Activated CD8-positive, alpha-beta T cell treated with anti-CD3 and anti-CD28 coated beads, Interleukin-2, amount 10 ng/mL, durations not matched to agents 7 days and 5 days (primary cell): Measurements from ENCODE around the gene SIK3. TPM values are rescaled to one million over a fixed set of nuclear protein-coding genes. Genes with fewer than 3 reads are reported as not detected.

Experiments used
- ATAC-seq: fragments of 150-1000 bp; cut with Tn5 transposase; one replicate; pipeline ENCODE4 v1.10.0; 2021; ENCODE audit warnings: moderate library complexity
- CTCF ChIA-PET: fragments of 350-600 bp; sonication (Branson Sonifier 250); formaldehyde crosslinking; loops from one replicate; lab custom pipeline; 2021; ENCODE audit warnings: antibody characterized with exemption; lab: Charles Lee
- POLR2A ChIA-PET: fragments of 350-600 bp; sonication (Branson Sonifier 250); formaldehyde crosslinking; loops from one replicate; lab custom pipeline; 2021; ENCODE audit warnings: antibody characterized with exemption; lab: Charles Lee
- DNase-seq: peaks from one replicate; pipeline ENCODE4 v3.0.0-alpha.2; 2020
- H3K27ac Mint-ChIP-seq: one replicate; pipeline ENCODE4 v1.8.0; 2021; ENCODE audit warnings: mild to moderate bottlenecking, mixed read lengths
- H3K27me3 Mint-ChIP-seq: one replicate; pipeline ENCODE4 v1.8.0; 2021; ENCODE audit warnings: low read depth, mixed read lengths
- H3K36me3 Mint-ChIP-seq: one replicate; pipeline ENCODE4 v1.8.0; 2021; ENCODE audit warnings: low read depth, mixed read lengths
- H3K4me1 Mint-ChIP-seq: one replicate; pipeline ENCODE4 v1.8.0; 2021; ENCODE audit warnings: low read depth, mixed read lengths
- H3K4me3 Mint-ChIP-seq: one replicate; pipeline ENCODE4 v1.8.0; 2021; ENCODE audit warnings: mild to moderate bottlenecking, mixed read lengths
- H3K9me3 Mint-ChIP-seq: one replicate; pipeline ENCODE4 v1.8.0; 2022; ENCODE audit warnings: mixed read lengths; ENCODE audit not compliant: insufficient read depth
- total RNA-seq, 2 experiments: library from RNA; stranded (reverse); gene quantifications; one replicate each; pipeline ENCODE4 v1.2.3, GENCODE V29; 2021

SIK3 gene
- total RNA-seq, 2 experiments from 2014 or later = 25.9 to 31.4 TPM

DNA sequence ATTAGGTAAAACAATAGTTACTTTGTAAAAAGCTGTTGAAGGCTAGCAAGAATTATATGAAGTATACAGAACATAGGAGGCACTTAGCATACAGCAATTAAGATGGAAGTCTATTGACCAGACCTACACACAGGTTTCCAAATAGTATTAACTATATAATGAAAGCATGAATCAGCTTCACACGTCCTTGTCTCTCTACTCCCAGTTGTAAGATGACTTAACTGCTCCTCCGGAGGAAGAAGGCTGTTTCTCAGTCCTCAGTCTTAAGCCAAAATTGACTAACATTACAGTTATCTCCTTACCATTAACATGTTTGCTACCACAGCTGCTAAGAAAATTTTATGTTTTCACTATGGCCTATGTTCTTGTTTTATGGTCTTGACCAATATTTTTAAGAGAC lies 24.7 kb downstream of the SIK3 start:
- DNase-seq (no peak), ATAC-seq (peak; percentile 24)
- Mint-ChIP-seq H3K9me3 (no peaks in the 10 kb centered on the region), H3K4me3 (no peak overlapping the region), H3K27me3 (no peaks in the 10 kb centered on the region), H3K36me3 (peaks cover 5% of the 10 kb centered on the region), H3K27ac (peak overlapping the region; percentile 7), H3K4me1 (peaks cover 34% of the 10 kb centered on the region)
- CTCF ChIA-PET = interaction anchor here (0.6 to 1.7 kb wide), 5 partner anchors 10 to 282 kb away, joined by 3 to 6 read pairs (median 4); partner anchors contain the start of gene APOA5
- POLR2A ChIA-PET = interaction anchor here (1.0 to 1.3 kb wide), 2 partner anchors 10 to 220 kb away, joined by 4 to 5 read pairs; no protein-coding TSS in a partner anchor

DNA sequence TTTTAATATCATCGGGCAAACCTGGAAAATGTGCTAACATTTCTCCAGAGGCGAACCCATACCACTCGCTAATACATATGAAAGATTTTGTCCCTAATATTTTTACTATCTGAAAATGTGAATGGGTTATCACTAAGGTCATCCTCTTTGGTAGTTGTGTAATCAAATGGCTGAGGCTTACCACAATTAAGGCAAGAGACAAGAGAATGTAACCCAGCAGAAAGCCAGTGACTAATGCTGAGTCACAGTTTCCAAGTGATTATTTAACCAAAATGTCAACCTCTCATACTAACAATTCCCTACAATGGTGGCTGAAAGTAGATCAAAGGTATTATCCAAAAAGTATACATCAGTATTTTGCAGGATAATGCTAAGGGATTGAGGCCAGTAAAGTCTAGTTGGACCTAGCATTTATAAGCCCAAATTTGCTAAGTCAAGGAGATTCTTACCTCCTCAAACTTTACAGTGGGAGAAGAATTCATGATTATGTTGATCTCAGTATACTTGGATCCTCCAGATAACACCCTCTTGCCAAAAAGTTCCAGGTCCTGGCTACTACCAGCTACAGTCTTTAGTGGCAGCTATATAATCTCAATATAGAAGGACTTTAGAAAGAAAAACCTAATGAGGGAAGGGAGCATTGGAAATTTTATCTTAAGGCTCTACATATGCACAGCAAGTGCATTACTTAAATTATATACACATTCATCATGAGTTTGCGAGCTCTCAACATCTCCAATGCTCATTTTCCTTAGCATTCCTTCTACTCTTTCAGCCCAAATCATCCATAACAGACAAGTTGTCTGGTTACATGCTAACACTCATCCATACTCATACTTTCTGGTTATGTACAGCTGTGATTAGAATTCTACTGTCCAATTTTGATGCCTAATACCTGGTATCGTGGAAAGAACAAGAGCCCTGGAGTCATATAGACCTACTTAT lies 25.4 kb downstream of the SIK3 start:
- no peaks in the 10 kb centered on the region for H3K9me3 Mint-ChIP-seq
- POLR2A ChIA-PET = interaction anchor here (1.0 to 1.3 kb wide), 2 partner anchors 11 to 219 kb away, joined by 4 to 5 read pairs; no protein-coding TSS in a partner anchor
- DNase-seq (no peak), ATAC-seq (peak; percentile 56)
- no peak overlapping the region for H3K4me3 Mint-ChIP-seq
- H3K27ac Mint-ChIP-seq = no peak overlapping the region
- H3K27me3 Mint-ChIP-seq = no peaks in the 10 kb centered on the region
- peaks cover 5% of the 10 kb centered on the region for H3K36me3 Mint-ChIP-seq
- H3K4me1 Mint-ChIP-seq = peaks cover 30% of the 10 kb centered on the region
- CTCF ChIA-PET = interaction anchor here (0.6 to 1.7 kb wide), 5 partner anchors 10 to 282 kb away, joined by 3 to 6 read pairs (median 4); partner anchors contain the start of gene APOA5

DNA sequence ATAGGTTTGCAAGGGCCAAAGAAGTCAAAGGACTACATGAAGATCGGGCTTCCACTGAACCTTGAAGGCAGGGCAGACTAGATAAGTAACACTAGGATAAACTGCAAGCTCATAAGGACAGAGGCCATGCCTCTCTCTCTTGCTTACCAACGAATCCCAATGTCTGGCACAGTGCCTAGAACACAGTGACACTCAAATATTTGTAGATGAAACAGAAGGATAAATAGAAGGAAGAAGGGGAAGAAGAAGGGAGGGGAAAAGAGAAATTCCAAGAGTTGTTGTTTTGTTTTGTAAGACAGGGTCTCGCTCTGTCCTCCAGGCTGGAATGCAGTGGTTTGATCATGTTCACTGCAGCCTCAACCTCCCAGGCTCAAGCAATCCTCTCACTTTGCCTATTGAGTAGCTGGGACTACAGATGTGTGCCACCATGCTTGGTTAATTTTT lies 26.9 kb downstream of the SIK3 start:
- POLR2A ChIA-PET = no interaction called here
- ATAC-seq (no peak), DNase-seq (no peak)
- Mint-ChIP-seq H3K36me3 (peaks cover 10% of the 10 kb centered on the region), H3K4me1 (peaks cover 27% of the 10 kb centered on the region), H3K27me3 (no peaks in the 10 kb centered on the region), H3K9me3 (no peaks in the 10 kb centered on the region), H3K4me3 (no peak overlapping the region), H3K27ac (no peak overlapping the region)
- CTCF ChIA-PET = no interaction called here

DNA sequence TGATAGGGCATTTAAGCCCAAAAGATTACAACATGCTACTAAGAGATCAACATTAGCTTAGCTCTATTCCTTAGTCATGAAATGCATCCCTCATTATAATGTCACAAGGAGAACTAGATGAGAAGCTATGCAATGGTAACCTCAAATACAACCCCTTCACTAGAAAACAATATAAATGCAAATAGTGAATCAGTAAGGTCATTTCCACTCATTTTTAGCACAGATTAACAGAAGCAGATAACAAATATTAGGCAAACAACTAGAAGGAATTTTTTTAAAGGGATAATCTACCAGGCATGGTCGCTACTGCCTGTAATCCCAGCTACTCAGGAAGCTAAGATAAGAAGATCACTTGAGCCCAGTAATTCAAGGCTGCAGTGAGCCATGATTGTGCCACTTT lies 28.2 kb downstream of the SIK3 start:
- no peak overlapping the region for H3K27ac Mint-ChIP-seq
- ChIA-PET CTCF (no interaction called here), POLR2A (no interaction called here)
- no peak overlapping the region for H3K4me3 Mint-ChIP-seq
- ATAC-seq (no peak), DNase-seq (no peak)
- no peaks in the 10 kb centered on the region for H3K27me3 Mint-ChIP-seq
- peaks cover 24% of the 10 kb centered on the region for H3K4me1 Mint-ChIP-seq
- H3K36me3 Mint-ChIP-seq = peaks cover 9% of the 10 kb centered on the region
- no peaks in the 10 kb centered on the region for H3K9me3 Mint-ChIP-seq

DNA sequence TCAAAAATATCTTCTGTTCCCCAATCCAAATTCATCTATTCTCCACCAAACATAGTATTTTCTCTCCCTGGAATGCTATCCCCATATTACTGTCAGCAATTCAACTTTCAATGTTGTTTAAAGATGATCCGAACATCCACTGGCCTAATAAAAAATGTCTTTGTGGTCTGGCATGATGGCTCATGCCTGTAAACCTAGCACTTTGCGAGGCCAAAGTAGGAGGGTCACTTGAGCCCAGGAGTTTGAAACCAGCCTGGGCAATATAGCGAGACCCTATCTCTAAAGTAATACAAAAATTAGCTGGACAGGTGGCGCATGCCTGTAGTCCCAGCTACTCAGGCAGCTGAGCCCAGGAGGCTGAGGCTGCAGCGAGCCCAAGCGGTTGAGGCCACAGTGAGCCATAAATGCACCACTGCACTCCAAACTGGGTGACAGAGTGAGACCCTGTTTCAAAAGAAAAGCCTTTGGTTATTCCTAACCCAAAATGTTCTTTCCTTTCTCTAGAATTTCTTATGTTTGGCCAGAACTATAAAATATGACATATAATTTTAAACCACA lies 29.8 kb downstream of the SIK3 start:
- no peak overlapping the region for H3K27ac Mint-ChIP-seq
- CTCF ChIA-PET = no interaction called here
- POLR2A ChIA-PET = no interaction called here
- no peaks in the 10 kb centered on the region for H3K27me3 Mint-ChIP-seq
- peaks cover 9% of the 10 kb centered on the region for H3K36me3 Mint-ChIP-seq
- no peaks in the 10 kb centered on the region for H3K9me3 Mint-ChIP-seq
- peaks cover 26% of the 10 kb centered on the region for H3K4me1 Mint-ChIP-seq
- no peak overlapping the region for H3K4me3 Mint-ChIP-seq
- no peak for DNase-seq
- ATAC-seq = no peak

DNA sequence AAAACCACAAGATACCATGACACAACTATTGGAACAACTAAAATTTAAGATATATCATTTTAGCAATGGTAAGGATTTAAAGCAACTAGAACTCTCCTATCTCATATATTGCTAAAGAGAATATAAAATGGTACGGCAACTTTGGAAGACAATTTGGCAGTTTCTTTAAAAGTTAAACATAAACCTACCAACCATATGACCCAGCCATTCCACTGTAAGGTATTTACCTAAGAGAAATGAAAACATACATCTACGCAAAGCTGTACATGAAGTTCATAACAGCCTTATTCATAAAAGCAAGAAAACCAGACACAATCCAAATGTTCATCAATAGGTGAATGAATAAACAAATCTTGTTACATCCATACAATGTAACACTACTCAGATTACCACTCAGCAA lies 31.3 kb downstream of the SIK3 start:
- POLR2A ChIA-PET = no interaction called here
- no peak overlapping the region for H3K4me3 Mint-ChIP-seq
- no peaks in the 10 kb centered on the region for H3K9me3 Mint-ChIP-seq
- H3K36me3 Mint-ChIP-seq = peaks cover 9% of the 10 kb centered on the region
- H3K27me3 Mint-ChIP-seq = no peaks in the 10 kb centered on the region
- H3K4me1 Mint-ChIP-seq = peaks cover 26% of the 10 kb centered on the region
- ATAC-seq = no peak
- CTCF ChIA-PET = no interaction called here
- H3K27ac Mint-ChIP-seq = no peak overlapping the region
- DNase-seq = no peak

DNA sequence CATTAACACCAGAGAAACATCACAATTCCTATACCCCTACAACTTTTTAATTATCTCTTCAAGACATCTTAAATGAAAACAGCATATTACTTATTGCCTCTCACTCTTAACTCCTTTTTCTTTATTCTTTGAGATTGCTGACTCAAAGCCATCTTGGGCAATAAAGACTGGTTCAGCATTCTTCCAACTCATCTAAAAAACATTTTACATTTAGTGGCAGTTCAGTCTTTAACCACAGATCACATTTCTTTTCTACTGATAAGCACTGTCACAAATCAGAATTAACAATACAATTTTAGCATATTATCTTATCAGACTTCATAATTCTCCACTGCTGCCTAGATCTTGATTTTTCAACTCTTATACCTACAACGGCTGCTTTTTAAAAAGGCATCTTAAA lies 34.0 kb downstream of the SIK3 start:
- POLR2A ChIA-PET = no interaction called here
- no peak overlapping the region for H3K27ac Mint-ChIP-seq
- peaks cover 24% of the 10 kb centered on the region for H3K4me1 Mint-ChIP-seq
- no peaks in the 10 kb centered on the region for H3K9me3 Mint-ChIP-seq
- peaks cover 7% of the 10 kb centered on the region for H3K36me3 Mint-ChIP-seq
- H3K27me3 Mint-ChIP-seq = no peaks in the 10 kb centered on the region
- H3K4me3 Mint-ChIP-seq = no peak overlapping the region
- no peak for DNase-seq
- no peak for ATAC-seq
- CTCF ChIA-PET = interaction anchor here (1.0 to 1.2 kb wide), 2 partner anchors 39 to 274 kb away, joined by 4 read pairs; no protein-coding TSS in a partner anchor

DNA sequence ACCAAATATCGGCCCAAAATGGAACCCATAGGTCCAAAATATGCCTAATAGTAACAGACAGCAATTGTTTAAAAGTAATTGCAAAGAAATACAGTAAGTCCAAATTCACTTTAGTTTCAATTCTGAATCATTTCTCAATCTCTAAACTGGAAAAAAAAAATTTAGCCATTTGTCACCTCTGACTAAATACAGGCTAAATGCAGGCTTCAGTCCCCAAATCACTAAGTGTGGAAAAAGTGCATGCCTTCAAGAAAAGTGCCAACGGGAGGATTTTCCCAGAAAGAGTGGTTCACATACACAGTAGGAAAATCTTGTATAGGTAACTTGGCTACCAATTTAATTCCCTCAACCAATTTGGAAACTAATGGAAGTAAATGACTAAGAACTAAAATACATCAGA lies 35.7 kb downstream of the SIK3 start:
- CTCF ChIA-PET = interaction anchor here (0.7 to 1.4 kb wide), 7 partner anchors 10 to 211 kb away, joined by 3 to 4 read pairs (median 3); no protein-coding TSS in a partner anchor
- peaks cover 7% of the 10 kb centered on the region for H3K36me3 Mint-ChIP-seq
- H3K4me3 Mint-ChIP-seq = no peak overlapping the region
- H3K9me3 Mint-ChIP-seq = no peaks in the 10 kb centered on the region
- no peak overlapping the region for H3K27ac Mint-ChIP-seq
- ATAC-seq = no peak
- POLR2A ChIA-PET = no interaction called here
- peaks cover 31% of the 10 kb centered on the region for H3K4me1 Mint-ChIP-seq
- DNase-seq = no peak
- no peaks in the 10 kb centered on the region for H3K27me3 Mint-ChIP-seq

DNA sequence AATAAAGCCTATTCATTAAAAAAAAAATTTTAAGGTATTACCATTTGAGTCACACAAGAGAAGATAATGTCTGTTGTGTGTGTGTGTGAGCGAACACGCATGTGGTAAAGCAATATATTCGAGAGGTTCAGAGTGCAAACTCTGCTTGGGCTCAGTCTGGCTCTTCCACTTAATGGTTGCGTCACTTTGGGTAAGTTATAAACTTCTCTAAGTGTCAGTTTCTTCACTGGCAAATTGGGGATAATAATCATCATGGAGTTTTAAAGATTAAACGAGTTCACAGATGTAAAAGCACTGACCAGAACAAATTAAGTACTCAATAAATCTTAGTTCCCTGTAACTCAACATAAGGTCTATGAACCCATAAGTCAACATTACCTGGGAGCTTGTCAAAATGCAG lies 37.0 kb downstream of the SIK3 start:
- no peaks in the 10 kb centered on the region for H3K27me3 Mint-ChIP-seq
- CTCF ChIA-PET = interaction anchor here (1.0 kb wide), 1 partner anchor 9 kb away, joined by 4 read pairs; no protein-coding TSS in a partner anchor
- H3K27ac Mint-ChIP-seq = no peak overlapping the region
- H3K36me3 Mint-ChIP-seq = peaks cover 3% of the 10 kb centered on the region
- no peak overlapping the region for H3K4me3 Mint-ChIP-seq
- DNase-seq (no peak), ATAC-seq (no peak)
- no peaks in the 10 kb centered on the region for H3K9me3 Mint-ChIP-seq
- peaks cover 30% of the 10 kb centered on the region for H3K4me1 Mint-ChIP-seq
- POLR2A ChIA-PET = interaction anchor here (0.5 kb wide), 1 partner anchor 106 kb away, joined by 3 read pairs; no protein-coding TSS in a partner anchor

DNA sequence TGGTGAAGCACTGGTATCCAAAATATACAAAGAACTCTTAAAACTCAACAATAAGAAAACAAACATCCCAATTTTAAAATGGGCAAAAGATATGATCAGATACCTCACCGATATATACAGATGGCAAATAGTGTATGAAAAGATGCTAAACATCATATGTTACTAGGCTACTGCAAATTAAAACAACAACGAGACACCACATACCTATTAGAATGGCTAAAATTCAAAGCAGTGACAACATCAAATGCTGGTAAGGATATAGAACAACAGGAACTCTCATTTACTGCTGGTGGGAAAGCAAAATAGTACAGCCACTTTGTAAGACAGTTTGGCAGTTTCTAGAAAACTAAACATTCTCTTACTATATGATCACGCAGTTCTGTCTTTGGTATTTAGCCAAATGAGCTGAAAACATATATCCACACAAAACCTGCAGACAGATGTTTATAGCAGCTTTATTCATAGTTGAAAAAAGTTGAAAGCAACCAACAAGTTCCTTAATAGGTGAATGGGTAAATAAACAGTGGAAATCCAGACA lies 38.5 kb downstream of the SIK3 start:
- Mint-ChIP-seq H3K27ac (no peak overlapping the region), H3K4me1 (peaks cover 28% of the 10 kb centered on the region), H3K36me3 (peaks cover 3% of the 10 kb centered on the region), H3K9me3 (no peaks in the 10 kb centered on the region), H3K4me3 (no peak overlapping the region), H3K27me3 (no peaks in the 10 kb centered on the region)
- ATAC-seq (no peak), DNase-seq (no peak)
- POLR2A ChIA-PET = interaction anchor here (0.6 to 0.7 kb wide), 3 partner anchors 31 to 40 kb away, joined by 4 read pairs; no protein-coding TSS in a partner anchor
- CTCF ChIA-PET = interaction anchor here (0.7 kb wide), 1 partner anchor 14 kb away, joined by 3 read pairs; no protein-coding TSS in a partner anchor

DNA sequence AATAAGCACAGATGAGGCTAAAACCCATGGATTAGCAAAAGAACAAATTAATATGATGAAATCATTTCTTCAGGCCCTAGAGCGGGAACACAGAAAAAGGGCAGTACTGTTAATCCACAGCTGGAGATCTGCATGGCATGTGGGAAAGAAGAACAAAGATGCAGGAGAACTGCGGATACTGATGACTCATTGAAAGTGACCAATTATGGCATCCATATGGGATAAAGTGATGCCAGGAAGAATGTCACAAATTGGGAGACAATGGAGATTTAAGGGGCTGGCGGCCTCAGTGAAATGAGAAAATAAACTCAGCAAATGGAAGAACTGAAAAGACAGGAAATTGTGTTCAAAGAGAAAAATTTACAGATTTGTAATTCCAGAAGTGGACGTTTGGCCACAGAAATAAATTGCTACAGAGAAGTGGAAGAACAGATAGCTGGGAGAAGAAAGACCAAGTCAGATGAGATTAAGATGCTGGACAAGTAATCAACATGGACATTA lies 39.4 kb downstream of the SIK3 start:
- no peak overlapping the region for H3K27ac Mint-ChIP-seq
- no peaks in the 10 kb centered on the region for H3K27me3 Mint-ChIP-seq
- DNase-seq = no peak
- POLR2A ChIA-PET = no interaction called here
- H3K9me3 Mint-ChIP-seq = no peaks in the 10 kb centered on the region
- CTCF ChIA-PET = no interaction called here
- H3K36me3 Mint-ChIP-seq = peaks cover 3% of the 10 kb centered on the region
- H3K4me3 Mint-ChIP-seq = no peak overlapping the region
- no peak for ATAC-seq
- H3K4me1 Mint-ChIP-seq = peaks cover 21% of the 10 kb centered on the region
